GM12878 (cell line): ENCODE results near the gene B4GALT5. TPM values are rescaled to one million over a fixed set of nuclear protein-coding genes. Genes with fewer than 3 reads are reported as not detected.
A peak's percentile ranks its signal among the peaks of the same experiment; 100 is the strongest.

ENCODE experiments used
- ATAC-seq: fragments of 200-7000 bp; cut with Tn5 transposase; 3 replicates; pipeline ENCODE4 v1.9.1; 2020; ENCODE audit warnings: mild to moderate bottlenecking, moderate library complexity
- BruUV-seq: library from RNA; stranded (reverse); fragments of 400-500 nt; replicated peaks from 2 replicates; lab custom pipeline; 2021; lab: Mats Ljungman, UMichigan
- CTCF ChIA-PET: fragments of 300-600 bp; sonication (Branson Sonifier 250); formaldehyde crosslinking; extraction: SDS; loops from one replicate; lab custom pipeline; 2021; ENCODE audit warnings: inconsistent platforms; lab: Yijun Ruan, JAX
- POLR2A ChIA-PET: fragments of 350-600 bp; formaldehyde crosslinking; extraction: SDS; loops from one replicate; lab custom pipeline; 2021; ENCODE audit warnings: inconsistent platforms; lab: Charles Lee
- RAD21 ChIA-PET: fragments of 300-600 bp; sonication (Branson Sonifier 250); formaldehyde crosslinking; loops from one replicate; lab custom pipeline; 2023; ENCODE audit warnings: antibody characterized with exemption; ENCODE audit not compliant: unreplicated experiment; lab: Charles Lee
- SMC1A ChIA-PET: fragments of 300-600 bp; sonication (Branson Sonifier 250); formaldehyde crosslinking; loops from one replicate; lab custom pipeline; 2023; ENCODE audit not compliant: unreplicated experiment, uncharacterized antibody; lab: Charles Lee
- DNase-seq: peaks from one replicate; pipeline ENCODE4 v3.0.0-alpha.2; 2011; ENCODE audit warnings: low read depth, low spot score
- FAIRE-seq: peaks from 3 replicates; lab custom pipeline; 2011; peaks lifted over from hg19 to GRCh38; lab: Jason Lieb, UNC
- H2AFZ ChIP-seq: 2 replicates; pipeline ENCODE4 v1.6.0; 2011; ENCODE audit warnings: low read depth, low read length, control low read depth; ENCODE audit not compliant: control insufficient read depth
- H3K27ac ChIP-seq: 2 replicates; pipeline ENCODE4 v1.5.1; 2011; ENCODE audit warnings: control low read depth; ENCODE audit not compliant: control insufficient read depth, insufficient read depth
- H3K27me3 ChIP-seq, 2 experiments: replicated peaks in 1 of 2; 2 replicates each; pipeline versions ENCODE4 v1.6.0 to v1.6.1; 2011; ENCODE audit warnings: low read length in 1 of 2; ENCODE audit not compliant: control insufficient read depth in 2 of 2, insufficient read depth in 2 of 2
- H3K36me3 ChIP-seq, 2 experiments: 2 replicates each; pipeline ENCODE4 v1.5.1; 2011; ENCODE audit warnings: low read length in 1 of 2; ENCODE audit not compliant: control insufficient read depth in 2 of 2, insufficient read depth in 2 of 2
- H3K4me1 ChIP-seq: 2 replicates; pipeline ENCODE4 v1.6.1; 2011; ENCODE audit warnings: mild to moderate bottlenecking, low read length, moderate library complexity, mixed read lengths; ENCODE audit not compliant: control insufficient read depth, insufficient read depth
- H3K4me2 ChIP-seq: 2 replicates; pipeline ENCODE4 v1.6.0; 2011; ENCODE audit warnings: control low read depth; ENCODE audit not compliant: control insufficient read depth, insufficient read depth
- H3K4me3 ChIP-seq: fragments of 200-600 bp; sonication (generic); 2 replicates; pipeline ENCODE4 v1.5.1; 2016
- H3K79me2 ChIP-seq: 2 replicates; pipeline ENCODE4 v1.6.0; 2011; ENCODE audit warnings: low read length; ENCODE audit not compliant: control insufficient read depth, insufficient read depth
- H3K9ac ChIP-seq: 2 replicates; pipeline ENCODE4 v1.8.0; 2011; ENCODE audit warnings: low read length, control low read depth, mixed read lengths; ENCODE audit not compliant: control insufficient read depth, insufficient read depth
- H3K9me3 ChIP-seq: replicated peaks from 3 replicates; pipeline ENCODE4 v1.5.1; 2011; ENCODE audit warnings: mild to moderate bottlenecking, low read length; ENCODE audit not compliant: control insufficient read depth, insufficient read depth
- H4K20me1 ChIP-seq: 2 replicates; pipeline ENCODE4 v1.6.0; 2011; ENCODE audit not compliant: control insufficient read depth, insufficient read depth
- BCL11A ChIP-seq: IDR thresholded peaks from 2 replicates; pipeline ENCODE4 v1.6.1; 2011; ENCODE audit warnings: low read depth, low read length
- BMI1 ChIP-seq: fragments of 450-650 bp; IDR thresholded peaks from 2 replicates; pipeline ENCODE4 v1.6.1; 2016; ENCODE audit warnings: mild to moderate bottlenecking, moderate library complexity, borderline replicate concordance
- CBFB ChIP-seq: IDR thresholded peaks from 2 replicates; pipeline ENCODE4 v1.6.1; 2016; ENCODE audit warnings: antibody characterized with exemption, low read depth
- CBX3 ChIP-seq: fragments of 200-600 bp; sonication (generic); IDR thresholded peaks from 2 replicates; pipeline ENCODE4 v1.6.1; 2016; ENCODE audit warnings: low read depth, borderline replicate concordance
- CREB1 ChIP-seq: IDR thresholded peaks from 2 replicates; pipeline ENCODE4 v1.6.1; 2012; ENCODE audit warnings: low read depth, mild to moderate bottlenecking, inconsistent platforms
- FOXM1 ChIP-seq: IDR thresholded peaks from 2 replicates; pipeline ENCODE4 v1.6.1; 2012; ENCODE audit warnings: low read depth, mild to moderate bottlenecking, inconsistent platforms, low read length, moderate library complexity
- HDGF ChIP-seq: fragments of 450-650 bp; IDR thresholded peaks from 2 replicates; pipeline ENCODE4 v1.6.1; 2016; ENCODE audit warnings: antibody characterized with exemption
- KDM1A ChIP-seq: fragments of 200-600 bp; sonication (generic); IDR thresholded peaks from 2 replicates; pipeline ENCODE4 v1.6.1; 2016; ENCODE audit warnings: borderline replicate concordance
- NBN ChIP-seq: fragments of 450-650 bp; IDR thresholded peaks from 2 replicates; pipeline ENCODE4 v1.6.1; 2016
- POLR2A ChIP-seq: IDR thresholded peaks from 2 replicates; pipeline ENCODE4 v1.6.1; 2011; ENCODE audit warnings: low read depth, mild to moderate bottlenecking, low read length
- RBBP5 ChIP-seq: fragments of 200-600 bp; sonication (generic); conservative IDR thresholded peaks from 2 replicates; pipeline ENCODE4 v1.6.1; 2016
- SMAD1 ChIP-seq: fragments of 450-650 bp; IDR thresholded peaks from 2 replicates; pipeline ENCODE4 v1.6.1; 2018; ENCODE audit warnings: mild to moderate bottlenecking, low read depth; ENCODE audit not compliant: partially characterized antibody
- TBL1XR1 ChIP-seq: IDR thresholded peaks from 2 replicates; pipeline ENCODE4 v1.6.1; 2012; ENCODE audit warnings: low read depth, low read length, improper control_type of control experiment
- ZBED1 ChIP-seq: IDR thresholded peaks from 2 replicates; pipeline ENCODE4 v1.6.1; 2016; ENCODE audit warnings: borderline replicate concordance
- WGBS: methylation state at CpG from one replicate; pipeline ENCODE4 v1.1.6; 2016; ENCODE audit warnings: low lambda C conversion rate; ENCODE audit not compliant: insufficient replicate concordance, insufficient coverage; ENCODE audit errors: missing lambda C conversion rate; 5-methylcytosine and 5-hydroxymethylcytosine counted together
- in situ Hi-C: fragments of 300-500 bp; cut with MboI; formaldehyde crosslinking; loops from 9 replicates; pipeline ENCODE4 v1.14.3; 2018; ENCODE audit warnings: mixed read lengths
- intact Hi-C: fragments of 100-400 bp; cut with micrococcal nuclease; formaldehyde crosslinking; loops from one replicate; pipeline ENCODE4 v1.14.2; 2022; ENCODE audit not compliant: unreplicated experiment
- polyA plus RNA-seq, 11 experiments: library from polyadenylated mRNA; depleted of rRNA in 4 of 11; unstranded in 6 of 11; stranded (reverse) in 5 of 11; fragments of >200 nt; fragmentation: Nextera tagmentation in 4 of 11; fragmentation: Illumina TruSeq in 1 of 11; extraction: Ambion mirVana in 4 of 11; extraction: Trizol in 1 of 11; gene quantifications; 1 replicate in 1 of 11; 2 replicates in 10 of 11; pipeline versions ENCODE4 v1.2.1 to v1.2.3, GENCODE V29; 2011 to 2016; ENCODE audit warnings: inconsistent platforms in 2 of 11, missing spikeins in 2 of 11, low read depth in 1 of 11
- total RNA-seq, 4 experiments: library from RNA; depleted of rRNA in 3 of 4; stranded (reverse); fragments of >200 nt in 3 of 4; fragmentation: Illumina TruSeq in 1 of 4; extraction: Trizol in 1 of 4; gene quantifications; 2 replicates each; pipeline versions ENCODE4 v1.2.1 to v1.2.3, GENCODE V29; 2013 to 2021
- TF ChIP-seq, protein P1 (sequence below): fragments of 450-650 bp; IDR thresholded peaks from 2 replicates; pipeline ENCODE4 v1.6.1; 2017; ENCODE audit warnings: low read depth, mild to moderate bottlenecking, moderate library complexity
- TF ChIP-seq, protein P2 (sequence below): fragments of 450-650 bp; IDR thresholded peaks from 2 replicates; pipeline ENCODE4 v1.6.1; 2016; ENCODE audit warnings: mild to moderate bottlenecking
- TF ChIP-seq, protein P3 (sequence below): fragments of 450-650 bp; formaldehyde crosslinking; IDR thresholded peaks from 2 replicates; pipeline ENCODE4 v1.4.0; 2020; ENCODE audit warnings: mild to moderate bottlenecking, moderate library complexity

Gene B4GALT5
- total and polyA plus RNA-seq, 10 of the 15 experiments (the other 5 are each of a cell fraction or from before 2014, with no cell fraction given), result 2.0 to 55.5 (median 20.2) TPM

DNA sequence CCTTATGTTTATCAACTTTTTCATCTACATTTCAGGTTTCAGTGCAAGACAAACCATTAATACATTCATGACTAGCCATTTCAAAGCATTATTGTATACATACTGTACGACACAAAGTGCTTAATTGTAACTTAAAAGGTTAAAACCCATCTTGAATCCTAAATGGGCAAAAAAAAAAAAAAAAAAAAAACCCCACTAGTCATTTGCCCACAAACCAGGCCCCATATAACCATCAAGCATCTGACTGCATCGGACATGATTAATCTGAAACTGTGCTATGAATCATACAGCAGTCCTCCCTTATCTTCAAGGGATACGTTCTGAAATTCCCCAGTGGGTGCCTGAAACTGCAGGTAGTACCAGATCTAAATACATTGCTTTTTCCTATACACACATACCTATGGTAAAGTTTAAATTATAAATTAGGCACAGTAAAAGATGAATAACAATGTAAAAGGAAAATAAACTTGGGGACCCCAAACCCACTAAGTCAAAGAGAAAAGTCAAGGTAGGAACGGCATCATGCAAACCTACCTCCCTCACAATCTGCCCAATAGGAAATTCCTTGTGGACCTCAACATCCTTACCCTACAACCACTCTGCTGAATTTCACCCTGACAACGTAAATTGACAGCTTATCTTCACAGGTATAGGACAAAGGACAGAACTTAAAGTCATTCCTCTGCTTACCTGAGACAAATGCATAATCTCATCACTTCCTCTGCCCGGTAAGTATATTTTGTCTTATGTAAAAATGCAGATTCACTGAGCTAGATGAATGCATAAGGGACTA lies 14.3 kb downstream of the B4GALT5 start:
- WGBS, result 5% methylated on average over 6 of the region's 6 CpGs
- H3K9ac ChIP-seq, result no peak overlapping the region
- peak; percentile 44 for FAIRE-seq
- peak; percentile 59; the same call in 1 of the 2 replicates for TF ChIP-seq BMI1
- peak; percentile 56 for TF ChIP-seq SMAD1
- TF ChIP-seq CBFB, result 0 out of 2 replicates have a peak, but pooled peaks have one; percentile 31
- 0 out of 2 replicates have a peak, but pooled peaks have one; percentile 45 for TF ChIP-seq ZBED1
- TF ChIP-seq, protein P1, sequence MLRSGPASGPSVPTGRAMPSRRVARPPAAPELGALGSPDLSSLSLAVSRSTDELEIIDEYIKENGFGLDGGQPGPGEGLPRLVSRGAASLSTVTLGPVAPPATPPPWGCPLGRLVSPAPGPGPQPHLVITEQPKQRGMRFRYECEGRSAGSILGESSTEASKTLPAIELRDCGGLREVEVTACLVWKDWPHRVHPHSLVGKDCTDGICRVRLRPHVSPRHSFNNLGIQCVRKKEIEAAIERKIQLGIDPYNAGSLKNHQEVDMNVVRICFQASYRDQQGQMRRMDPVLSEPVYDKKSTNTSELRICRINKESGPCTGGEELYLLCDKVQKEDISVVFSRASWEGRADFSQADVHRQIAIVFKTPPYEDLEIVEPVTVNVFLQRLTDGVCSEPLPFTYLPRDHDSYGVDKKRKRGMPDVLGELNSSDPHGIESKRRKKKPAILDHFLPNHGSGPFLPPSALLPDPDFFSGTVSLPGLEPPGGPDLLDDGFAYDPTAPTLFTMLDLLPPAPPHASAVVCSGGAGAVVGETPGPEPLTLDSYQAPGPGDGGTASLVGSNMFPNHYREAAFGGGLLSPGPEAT, result peak; percentile 88; the same call in 1 of the 2 replicates
- peak; percentile 68; the same call in 1 of the 2 replicates for TF ChIP-seq HDGF
- TF ChIP-seq, protein P2, sequence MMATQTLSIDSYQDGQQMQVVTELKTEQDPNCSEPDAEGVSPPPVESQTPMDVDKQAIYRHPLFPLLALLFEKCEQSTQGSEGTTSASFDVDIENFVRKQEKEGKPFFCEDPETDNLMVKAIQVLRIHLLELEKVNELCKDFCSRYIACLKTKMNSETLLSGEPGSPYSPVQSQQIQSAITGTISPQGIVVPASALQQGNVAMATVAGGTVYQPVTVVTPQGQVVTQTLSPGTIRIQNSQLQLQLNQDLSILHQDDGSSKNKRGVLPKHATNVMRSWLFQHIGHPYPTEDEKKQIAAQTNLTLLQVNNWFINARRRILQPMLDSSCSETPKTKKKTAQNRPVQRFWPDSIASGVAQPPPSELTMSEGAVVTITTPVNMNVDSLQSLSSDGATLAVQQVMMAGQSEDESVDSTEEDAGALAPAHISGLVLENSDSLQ, result peak; percentile 81
- no peak for TF ChIP-seq KDM1A
- TF ChIP-seq CREB1, result peak; percentile 44; the same call in 1 of the 2 replicates
- no peak for TF ChIP-seq POLR2A
- peak; percentile 85 for TF ChIP-seq NBN
- TF ChIP-seq CBX3, result no peak
- TF ChIP-seq RBBP5, result no peak
- peak; percentile 86 for TF ChIP-seq FOXM1
- 0 out of 2 replicates have a peak, but pooled peaks have one; percentile 60 for TF ChIP-seq TBL1XR1
- peak; percentile 94 for TF ChIP-seq BCL11A
- TF ChIP-seq, protein P3, sequence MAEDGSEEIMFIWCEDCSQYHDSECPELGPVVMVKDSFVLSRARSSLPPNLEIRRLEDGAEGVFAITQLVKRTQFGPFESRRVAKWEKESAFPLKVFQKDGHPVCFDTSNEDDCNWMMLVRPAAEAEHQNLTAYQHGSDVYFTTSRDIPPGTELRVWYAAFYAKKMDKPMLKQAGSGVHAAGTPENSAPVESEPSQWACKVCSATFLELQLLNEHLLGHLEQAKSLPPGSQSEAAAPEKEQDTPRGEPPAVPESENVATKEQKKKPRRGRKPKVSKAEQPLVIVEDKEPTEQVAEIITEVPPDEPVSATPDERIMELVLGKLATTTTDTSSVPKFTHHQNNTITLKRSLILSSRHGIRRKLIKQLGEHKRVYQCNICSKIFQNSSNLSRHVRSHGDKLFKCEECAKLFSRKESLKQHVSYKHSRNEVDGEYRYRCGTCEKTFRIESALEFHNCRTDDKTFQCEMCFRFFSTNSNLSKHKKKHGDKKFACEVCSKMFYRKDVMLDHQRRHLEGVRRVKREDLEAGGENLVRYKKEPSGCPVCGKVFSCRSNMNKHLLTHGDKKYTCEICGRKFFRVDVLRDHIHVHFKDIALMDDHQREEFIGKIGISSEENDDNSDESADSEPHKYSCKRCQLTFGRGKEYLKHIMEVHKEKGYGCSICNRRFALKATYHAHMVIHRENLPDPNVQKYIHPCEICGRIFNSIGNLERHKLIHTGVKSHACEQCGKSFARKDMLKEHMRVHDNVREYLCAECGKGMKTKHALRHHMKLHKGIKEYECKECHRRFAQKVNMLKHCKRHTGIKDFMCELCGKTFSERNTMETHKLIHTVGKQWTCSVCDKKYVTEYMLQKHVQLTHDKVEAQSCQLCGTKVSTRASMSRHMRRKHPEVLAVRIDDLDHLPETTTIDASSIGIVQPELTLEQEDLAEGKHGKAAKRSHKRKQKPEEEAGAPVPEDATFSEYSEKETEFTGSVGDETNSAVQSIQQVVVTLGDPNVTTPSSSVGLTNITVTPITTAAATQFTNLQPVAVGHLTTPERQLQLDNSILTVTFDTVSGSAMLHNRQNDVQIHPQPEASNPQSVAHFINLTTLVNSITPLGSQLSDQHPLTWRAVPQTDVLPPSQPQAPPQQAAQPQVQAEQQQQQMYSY (CRISPR knock-in tag), result no peak

More for the DNA sequence above, 14.3 kb downstream of the B4GALT5 start:
- no peaks in the 10 kb centered on the region for H3K9me3 ChIP-seq
- H3K79me2 ChIP-seq, result peaks cover 96% of the 10 kb centered on the region
- DNase-seq (no peak), ATAC-seq (peak; percentile 90)
- ChIA-PET SMC1A (interaction anchor here (0.8 to 7.3 kb wide), 9 partner anchors 8 to 86 kb away, joined by 3 to 40 read pairs (median 17); no protein-coding TSS in a partner anchor), CTCF (interaction anchor here (0.9 to 3.6 kb wide), 5 partner anchors 12 to 147 kb away, joined by 3 to 16 read pairs (median 5); no protein-coding TSS in a partner anchor), RAD21 (interaction anchor here (0.9 to 6.9 kb wide), 10 partner anchors 11 to 123 kb away, joined by 3 to 49 read pairs (median 6); no protein-coding TSS in a partner anchor), POLR2A (interaction anchor here (0.5 to 2.2 kb wide), 10 partner anchors 10 to 437 kb away, joined by 3 to 9 read pairs (median 4); no protein-coding TSS in a partner anchor)
- peak overlapping the region; percentile 65 for H3K4me2 ChIP-seq
- no peaks in the 10 kb centered on the region for H3K27me3 ChIP-seq
- H3K36me3 ChIP-seq, result peaks cover 0 to 4% of the 10 kb centered on the region in 2 experiments; a peak in 2 of 4 replicates
- H2AFZ ChIP-seq, result no peak overlapping the region
- H3K27ac ChIP-seq, result peak overlapping the region; percentile 73
- H4K20me1 ChIP-seq, result peaks cover 3% of the 10 kb centered on the region; the same call in 1 of the 2 replicates
- peak overlapping the region; percentile 40 for H3K4me3 ChIP-seq
- BruUV-seq, result TSS peak; percentile 60
- intact Hi-C loops (no loop called here), in situ Hi-C loops (loop anchor here (25.0 kb wide), 1 partner anchor 813 kb away; the partner anchor contains the start of gene PTPN1)
- peaks cover 59% of the 10 kb centered on the region for H3K4me1 ChIP-seq
